Peyer's patch (tissue), 4 donors: Measurements from ENCODE around the gene MYH7. TPM values are rescaled to one million over a fixed set of nuclear protein-coding genes. Genes with fewer than 3 reads are reported as not detected.

ENCODE experiments used
- DNase-seq, 3 donors: peaks; one replicate each; pipeline ENCODE4 v3.0.0-alpha.2; 2017 to 2019
- H3K27ac ChIP-seq, 4 donors: fragments of 200-600 bp; sonication (generic); one replicate each; pipeline ENCODE4 v1.5.1; 2016 to 2019
- H3K27me3 ChIP-seq, 2 donors: fragments of 200-600 bp; sonication (generic); one replicate each; pipeline ENCODE4 v1.5.1; 2019
- H3K36me3 ChIP-seq, 3 donors: fragments of 200-600 bp; sonication (generic); one replicate each; pipeline ENCODE4 v1.5.1; 2016 to 2019
- H3K4me1 ChIP-seq, 4 donors: fragments of 200-600 bp; sonication (generic); one replicate each; pipeline ENCODE4 v1.5.1; 2016 to 2019
- H3K4me3 ChIP-seq, 4 donors: fragments of 200-600 bp; sonication (generic); 1 replicate in 3 of 4; 2 replicates in 1 of 4; pipeline ENCODE4 v1.5.1; 2016 to 2019; ENCODE audit warnings: mild to moderate bottlenecking in 1 of 4
- H3K9me3 ChIP-seq, 4 donors: fragments of 200-600 bp; sonication (generic); one replicate each; pipeline ENCODE4 v1.5.1; 2016 to 2019; ENCODE audit warnings: mild to moderate bottlenecking in 1 of 4
- POLR2A ChIP-seq, 2 donors: fragments of 450-650 bp; IDR thresholded peaks; one replicate each; pipeline ENCODE4 v1.5.1; 2017; ENCODE audit warnings: antibody characterized with exemption in 2 of 2, mild to moderate bottlenecking in 2 of 2, moderate library complexity in 2 of 2
- total RNA-seq, 4 donors: library from RNA; depleted of rRNA; stranded (reverse); fragments of >200 nt; gene quantifications; one replicate each; pipeline ENCODE4 v1.1.0, GENCODE V29; 2016
- TF ChIP-seq, protein P1 (sequence below), 6 experiments: fragments of 450-650 bp in 4 of 6; fragments of 200-600 bp in 2 of 6; sonication (generic) in 1 of 6; IDR thresholded peaks; one replicate each; pipeline ENCODE4 v1.5.1; 2017 to 2019; ENCODE audit warnings: antibody characterized with exemption in 6 of 6, mild to moderate bottlenecking in 3 of 6, moderate library complexity in 1 of 6

Gene MYH7
- total RNA-seq, 4 donors from 2014 or later = 0.18 to 0.40 (median 0.19) TPM; not detected in 1

DNA sequence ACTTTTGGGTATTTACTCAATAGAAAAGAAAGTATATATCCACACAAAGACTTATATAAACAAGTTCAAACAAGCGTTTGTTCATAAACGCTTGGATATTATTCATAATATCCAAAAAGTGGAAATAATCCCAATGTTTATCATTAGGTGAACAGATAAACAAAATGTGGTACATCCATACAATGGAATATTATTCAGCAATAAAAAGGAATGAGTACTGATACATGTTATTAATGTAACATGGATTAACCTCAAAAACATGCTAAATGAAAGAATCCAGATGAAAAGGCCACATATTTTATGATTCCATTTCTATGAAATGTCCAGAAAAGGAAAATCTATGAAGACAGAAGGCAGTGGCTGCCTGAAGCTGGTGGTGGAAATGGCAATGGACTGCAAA is 16.8 kb upstream of the MYH7 start:
- no peak for TF ChIP-seq POLR2A (IDR thresholded peaks at IDR 0.05)
- TF ChIP-seq, protein P1, sequence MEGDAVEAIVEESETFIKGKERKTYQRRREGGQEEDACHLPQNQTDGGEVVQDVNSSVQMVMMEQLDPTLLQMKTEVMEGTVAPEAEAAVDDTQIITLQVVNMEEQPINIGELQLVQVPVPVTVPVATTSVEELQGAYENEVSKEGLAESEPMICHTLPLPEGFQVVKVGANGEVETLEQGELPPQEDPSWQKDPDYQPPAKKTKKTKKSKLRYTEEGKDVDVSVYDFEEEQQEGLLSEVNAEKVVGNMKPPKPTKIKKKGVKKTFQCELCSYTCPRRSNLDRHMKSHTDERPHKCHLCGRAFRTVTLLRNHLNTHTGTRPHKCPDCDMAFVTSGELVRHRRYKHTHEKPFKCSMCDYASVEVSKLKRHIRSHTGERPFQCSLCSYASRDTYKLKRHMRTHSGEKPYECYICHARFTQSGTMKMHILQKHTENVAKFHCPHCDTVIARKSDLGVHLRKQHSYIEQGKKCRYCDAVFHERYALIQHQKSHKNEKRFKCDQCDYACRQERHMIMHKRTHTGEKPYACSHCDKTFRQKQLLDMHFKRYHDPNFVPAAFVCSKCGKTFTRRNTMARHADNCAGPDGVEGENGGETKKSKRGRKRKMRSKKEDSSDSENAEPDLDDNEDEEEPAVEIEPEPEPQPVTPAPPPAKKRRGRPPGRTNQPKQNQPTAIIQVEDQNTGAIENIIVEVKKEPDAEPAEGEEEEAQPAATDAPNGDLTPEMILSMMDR (IDR thresholded peaks at IDR 0.05) = no peak
- Histone ChIP-seq H3K4me3 (no peak overlapping the region), H3K4me1 (peaks cover 0 to 12% (median 0%) of the 10 kb centered on the region in 4 donors), H3K36me3 (no peaks in the 10 kb centered on the region), H3K9me3 (no peaks in the 10 kb centered on the region), H3K27me3 (no peaks in the 10 kb centered on the region), H3K27ac (no peak overlapping the region)
- DNase-seq = no peak

DNA sequence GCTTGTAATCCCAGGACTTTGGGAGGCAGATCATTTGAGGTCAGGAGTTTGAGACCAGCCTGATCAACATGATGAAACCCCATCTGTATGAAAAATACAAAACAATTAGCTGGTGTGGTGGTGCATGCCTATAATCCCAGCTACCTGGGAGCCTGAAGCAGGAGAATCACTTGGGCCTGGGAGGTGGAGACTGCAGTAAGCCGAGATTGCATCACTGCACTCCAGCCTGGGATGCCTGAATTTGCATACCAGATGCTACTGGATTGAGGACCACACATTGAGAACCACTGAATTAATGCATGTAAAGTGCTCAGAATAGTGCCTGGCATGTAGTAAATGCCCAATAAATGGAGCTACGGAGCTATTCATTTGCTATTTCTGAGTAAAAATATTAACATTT is 14.9 kb upstream of the MYH7 start:
- Histone ChIP-seq H3K36me3 (no peaks in the 10 kb centered on the region), H3K4me3 (no peak overlapping the region), H3K27ac (no peak overlapping the region), H3K4me1 (peaks cover 0 to 23% (median 0%) of the 10 kb centered on the region in 4 donors), H3K9me3 (no peaks in the 10 kb centered on the region), H3K27me3 (no peaks in the 10 kb centered on the region)
- no peak for DNase-seq
- TF ChIP-seq, protein P1 (IDR thresholded peaks at IDR 0.05) = no peak
- no peak for TF ChIP-seq POLR2A (IDR thresholded peaks at IDR 0.05)

DNA sequence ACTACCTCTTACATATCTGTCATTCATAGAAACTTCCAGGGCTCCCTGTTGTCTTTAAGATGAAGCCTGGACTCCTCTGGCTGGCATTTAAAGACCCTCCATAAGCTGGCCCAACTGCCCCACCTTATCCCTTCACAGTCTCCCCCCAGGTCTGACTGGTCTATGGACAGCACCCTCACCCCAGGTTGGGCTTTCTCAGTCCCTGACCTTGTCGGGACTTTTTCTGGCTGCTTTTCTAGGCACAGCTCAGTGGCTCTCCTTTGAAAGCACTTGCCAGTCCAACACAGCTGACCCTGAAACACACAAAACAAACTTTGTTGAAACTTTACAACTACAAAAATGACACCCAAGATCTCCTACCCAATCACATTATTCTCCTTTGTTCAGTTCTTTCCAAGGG is 13.9 kb upstream of the MYH7 start:
- no peaks in the 10 kb centered on the region for H3K36me3 ChIP-seq
- TF ChIP-seq POLR2A (IDR thresholded peaks at IDR 0.05) = no peak
- TF ChIP-seq, protein P1 (IDR thresholded peaks at IDR 0.05) = no peak
- H3K9me3 ChIP-seq = no peaks in the 10 kb centered on the region
- H3K4me3 ChIP-seq = no peak overlapping the region
- H3K27ac ChIP-seq = no peak overlapping the region
- H3K4me1 ChIP-seq = peaks cover 0 to 23% (median 0%) of the 10 kb centered on the region in 4 donors
- peak in 1 of 3 donors; percentile 11 for DNase-seq
- no peaks in the 10 kb centered on the region for H3K27me3 ChIP-seq

DNA sequence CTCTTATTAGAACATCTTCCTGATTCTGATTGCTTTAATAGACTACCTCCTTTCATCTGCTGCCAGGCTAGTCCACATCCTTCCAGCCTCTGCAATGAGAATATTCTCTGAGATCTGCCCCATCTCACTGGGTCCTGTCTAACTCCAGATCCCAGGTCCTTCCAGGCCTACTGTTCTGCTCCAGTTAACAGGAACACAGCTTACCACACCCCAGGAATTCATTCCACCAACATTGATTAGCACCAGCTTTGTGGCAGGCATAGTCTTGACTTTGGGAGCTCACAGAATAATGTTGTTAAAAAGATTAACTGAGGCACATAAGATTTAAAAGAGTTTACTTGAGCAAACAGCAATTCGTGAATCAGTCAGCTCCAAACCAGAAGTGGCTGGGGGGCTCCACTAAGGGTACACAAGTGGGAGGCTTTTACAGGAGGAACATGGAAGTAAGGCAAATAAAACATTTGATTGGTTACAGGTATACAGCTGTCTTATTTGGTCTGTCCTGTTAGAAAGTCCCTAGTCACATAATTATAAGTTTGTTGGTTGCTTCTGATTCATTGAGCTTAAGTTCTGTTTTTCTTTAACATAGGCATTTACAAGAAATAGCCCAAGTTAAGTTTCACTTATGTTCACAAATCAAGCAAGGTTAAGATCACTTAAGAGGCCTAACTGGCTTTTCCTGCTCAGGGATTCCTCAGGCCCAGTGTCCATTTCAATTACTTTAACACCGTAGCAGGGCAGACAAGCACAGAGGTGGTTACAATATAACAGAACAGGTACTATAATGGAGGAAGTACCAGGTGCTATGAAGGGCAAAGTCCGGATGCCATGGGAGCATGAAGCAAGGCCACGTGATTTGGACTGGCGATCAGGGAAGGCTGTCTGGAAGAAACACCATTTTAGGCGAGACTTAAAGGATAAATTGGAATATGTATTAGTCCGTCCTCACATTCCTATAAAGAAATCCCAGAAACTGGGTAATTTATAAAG is 12.2 kb upstream of the MYH7 start:
- TF ChIP-seq, protein P1 (IDR thresholded peaks at IDR 0.05) = no peak
- Histone ChIP-seq H3K4me1 (peaks cover 0 to 23% (median 0%) of the 10 kb centered on the region in 4 donors), H3K9me3 (no peaks in the 10 kb centered on the region), H3K4me3 (no peak overlapping the region), H3K27ac (peak overlapping the region in 3 of 4 donors; percentile 15 to 67 (median 59)), H3K27me3 (no peaks in the 10 kb centered on the region), H3K36me3 (no peaks in the 10 kb centered on the region)
- peak in 2 of 3 donors; percentile 72 to 87 for DNase-seq

DNA sequence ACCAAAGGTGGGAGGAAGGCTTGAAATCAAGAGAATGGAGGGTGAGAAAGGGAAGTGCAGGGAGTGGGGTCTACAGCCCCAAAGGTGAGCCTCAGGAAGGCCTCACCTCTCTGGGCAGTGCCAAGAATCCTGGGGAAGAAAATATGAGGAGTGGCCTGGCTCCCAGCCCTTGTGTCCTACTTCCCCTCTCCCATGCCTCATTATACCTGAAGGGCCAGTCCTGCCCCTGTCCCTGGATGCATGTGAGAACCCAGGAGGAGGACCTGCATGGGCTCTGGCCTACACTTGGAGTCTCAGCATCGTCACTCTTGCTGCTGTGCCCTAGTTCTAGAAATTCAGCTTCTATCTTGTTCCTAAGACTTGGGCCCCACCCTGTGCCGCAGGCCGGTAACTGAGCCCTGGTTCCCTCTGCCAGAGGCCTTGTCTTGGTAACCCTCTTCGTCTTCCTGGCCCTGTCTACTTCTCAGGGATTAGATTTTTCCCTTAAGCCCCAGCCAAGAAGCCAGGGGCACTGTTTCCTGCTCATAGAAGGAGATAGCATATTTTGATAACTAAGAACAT is 10.9 kb upstream of the MYH7 start:
- peaks cover 0 to 23% (median 0%) of the 10 kb centered on the region in 4 donors for H3K4me1 ChIP-seq
- H3K36me3 ChIP-seq = no peaks in the 10 kb centered on the region
- peak in 1 of 3 donors; percentile 44 for DNase-seq
- no peaks in the 10 kb centered on the region for H3K9me3 ChIP-seq
- no peak for TF ChIP-seq POLR2A (IDR thresholded peaks at IDR 0.05)
- TF ChIP-seq, protein P1 (IDR thresholded peaks at IDR 0.05) = peak in 2 of 6 experiments; percentile 15 to 25
- H3K27ac ChIP-seq = no peak overlapping the region
- H3K27me3 ChIP-seq = no peaks in the 10 kb centered on the region
- H3K4me3 ChIP-seq = no peak overlapping the region
